ENCODE measurements around the gene TET3. TPM values are rescaled to one million over a fixed set of nuclear protein-coding genes. Genes with fewer than 3 reads are reported as not detected.
A peak's percentile ranks its signal among the peaks of the same experiment; 100 is the strongest.

Gene TET3
- total RNA-seq, 1 donor from 2014 or later, result 32.8 TPM

GRCh38 chr2:74006459-74006858 is 21.7 kb downstream of the TET3 start:
- H3K9me3 Mint-ChIP-seq (ENCODE audit: unreplicated experiment), result no peaks in the 10 kb centered on the region
- Histone ChIP-seq H3K4me3 (ENCODE audit: insufficient read depth, low read depth, low read length) (no peak overlapping the region), H4K20me1 (ENCODE audit: insufficient read depth, low read length) (peaks cover 85% of the 10 kb centered on the region), H3K9me3 (ENCODE audit: insufficient read depth, low read depth, low read length) (no peaks in the 10 kb centered on the region), H3K4me1 (ENCODE audit: insufficient read depth, low read length) (peaks cover 36% of the 10 kb centered on the region), H3K27ac (ENCODE audit: low read depth, low read length) (no peak overlapping the region), H3K4me2 (ENCODE audit: low read length) (no peak overlapping the region), H2AFZ (ENCODE audit: low read depth, low read length) (no peak overlapping the region), H3K79me2 (ENCODE audit: insufficient read depth, low read length) (peaks cover 59% of the 10 kb centered on the region), H3K27me3 (ENCODE audit: insufficient read depth, low read length) (no peaks in the 10 kb centered on the region), H3K36me3 (ENCODE audit: insufficient read depth, low read length) (no peaks in the 10 kb centered on the region), H3K9ac (ENCODE audit: low read length) (no peak overlapping the region)
- peaks cover 22% of the 10 kb centered on the region for H3K36me3 Mint-ChIP-seq (ENCODE audit: low read depth, unreplicated experiment)
- H3K4me3 Mint-ChIP-seq (ENCODE audit: unreplicated experiment), result no peak overlapping the region
- FAIRE-seq, result no peak
- no peak for DNase-seq (ENCODE audit: low read depth)
- no peak overlapping the region for H3K27ac Mint-ChIP-seq (ENCODE audit: unreplicated experiment)
- peaks cover 57% of the 10 kb centered on the region for H3K4me1 Mint-ChIP-seq (ENCODE audit: low read depth, unreplicated experiment)
- TF ChIP-seq CTCF (IDR thresholded peaks at IDR 0.05; ENCODE audit: insufficient read depth, low read depth, low read length) (no peak), EZH2 (IDR thresholded peaks at IDR 0.05; ENCODE audit: insufficient read depth, low read length) (no peak)
- H3K27me3 Mint-ChIP-seq (ENCODE audit: low read depth, unreplicated experiment), result no peaks in the 10 kb centered on the region

GRCh38 chr2:74007121-74007520 is 22.4 kb downstream of the TET3 start:
- Histone ChIP-seq H3K9ac (ENCODE audit: low read length) (no peak overlapping the region), H3K4me3 (ENCODE audit: insufficient read depth, low read depth, low read length) (no peak overlapping the region), H3K79me2 (ENCODE audit: insufficient read depth, low read length) (peaks cover 55% of the 10 kb centered on the region), H3K36me3 (ENCODE audit: insufficient read depth, low read length) (no peaks in the 10 kb centered on the region), H3K27me3 (ENCODE audit: insufficient read depth, low read length) (no peaks in the 10 kb centered on the region), H2AFZ (ENCODE audit: low read depth, low read length) (no peak overlapping the region), H3K9me3 (ENCODE audit: insufficient read depth, low read depth, low read length) (no peaks in the 10 kb centered on the region), H3K4me2 (ENCODE audit: low read length) (no peak overlapping the region), H4K20me1 (ENCODE audit: insufficient read depth, low read length) (peaks cover 85% of the 10 kb centered on the region), H3K27ac (ENCODE audit: low read depth, low read length) (no peak overlapping the region), H3K4me1 (ENCODE audit: insufficient read depth, low read length) (peaks cover 29% of the 10 kb centered on the region)
- no peaks in the 10 kb centered on the region for H3K27me3 Mint-ChIP-seq (ENCODE audit: low read depth, unreplicated experiment)
- FAIRE-seq (no peak), DNase-seq (ENCODE audit: low read depth) (no peak)
- H3K27ac Mint-ChIP-seq (ENCODE audit: unreplicated experiment), result peak overlapping the region; percentile 14
- peaks cover 54% of the 10 kb centered on the region for H3K4me1 Mint-ChIP-seq (ENCODE audit: low read depth, unreplicated experiment)
- H3K9me3 Mint-ChIP-seq (ENCODE audit: unreplicated experiment), result no peaks in the 10 kb centered on the region
- H3K36me3 Mint-ChIP-seq (ENCODE audit: low read depth, unreplicated experiment), result peaks cover 24% of the 10 kb centered on the region
- no peak overlapping the region for H3K4me3 Mint-ChIP-seq (ENCODE audit: unreplicated experiment)
- TF ChIP-seq CTCF (IDR thresholded peaks at IDR 0.05; ENCODE audit: insufficient read depth, low read depth, low read length), result no peak
- no peak for TF ChIP-seq EZH2 (IDR thresholded peaks at IDR 0.05; ENCODE audit: insufficient read depth, low read length)

- no peak overlapping the region for H3K27ac Mint-ChIP-seq (ENCODE audit: unreplicated experiment)
- H3K79me2 ChIP-seq (ENCODE audit: insufficient read depth, low read length), result peaks cover 58% of the 10 kb centered on the region
Observed at GRCh38 chr2:74007711-74008110, 23.0 kb downstream of the TET3 start.

More at GRCh38 chr2:74007711-74008110, 23.0 kb downstream of the TET3 start:
- peaks cover 28% of the 10 kb centered on the region for H3K4me1 ChIP-seq (ENCODE audit: insufficient read depth, low read length)
- H3K9ac ChIP-seq (ENCODE audit: low read length), result no peak overlapping the region
- no peaks in the 10 kb centered on the region for H3K36me3 ChIP-seq (ENCODE audit: insufficient read depth, low read length)
- H3K4me1 Mint-ChIP-seq (ENCODE audit: low read depth, unreplicated experiment), result peaks cover 60% of the 10 kb centered on the region
- H3K4me2 ChIP-seq (ENCODE audit: low read length), result no peak overlapping the region
- no peak for TF ChIP-seq CTCF (IDR thresholded peaks at IDR 0.05; ENCODE audit: insufficient read depth, low read depth, low read length)
- TF ChIP-seq EZH2 (IDR thresholded peaks at IDR 0.05; ENCODE audit: insufficient read depth, low read length), result no peak
- no peak overlapping the region for H2AFZ ChIP-seq (ENCODE audit: low read depth, low read length)
- H3K4me3 Mint-ChIP-seq (ENCODE audit: unreplicated experiment), result peak overlapping the region; percentile 27
- H3K27me3 ChIP-seq (ENCODE audit: insufficient read depth, low read length), result no peaks in the 10 kb centered on the region
- H3K9me3 ChIP-seq (ENCODE audit: insufficient read depth, low read depth, low read length), result no peaks in the 10 kb centered on the region
- H3K27ac ChIP-seq (ENCODE audit: low read depth, low read length), result no peak overlapping the region
- H4K20me1 ChIP-seq (ENCODE audit: insufficient read depth, low read length), result peaks cover 91% of the 10 kb centered on the region
- H3K36me3 Mint-ChIP-seq (ENCODE audit: low read depth, unreplicated experiment), result peaks cover 24% of the 10 kb centered on the region
- no peaks in the 10 kb centered on the region for H3K9me3 Mint-ChIP-seq (ENCODE audit: unreplicated experiment)
- no peak overlapping the region for H3K4me3 ChIP-seq (ENCODE audit: insufficient read depth, low read depth, low read length)
- DNase-seq (ENCODE audit: low read depth) (no peak), FAIRE-seq (no peak)
- no peaks in the 10 kb centered on the region for H3K27me3 Mint-ChIP-seq (ENCODE audit: low read depth, unreplicated experiment)
